Endothelial cell of umbilical vein (primary cell): ENCODE results near the gene TTC39A.

ENCODE experiments used
- EZH2 ChIP-seq: IDR thresholded peaks from 2 replicates; pipeline ENCODE4 v1.6.1; 2012; ENCODE audit warnings: borderline replicate concordance, low read depth, mild to moderate bottlenecking, moderate library complexity, low read length, inconsistent platforms; ENCODE audit not compliant: severe bottlenecking
- FOS ChIP-seq: IDR thresholded peaks from 2 replicates; pipeline ENCODE4 v1.6.1; 2011; ENCODE audit warnings: mild to moderate bottlenecking, low read length, moderate library complexity, borderline replicate concordance; ENCODE audit not compliant: insufficient read depth
- POLR2AphosphoS5 ChIP-seq: IDR thresholded peaks from 2 replicates; pipeline ENCODE4 v1.6.1; 2012; ENCODE audit warnings: low read depth, mild to moderate bottlenecking, control low read depth, low read length, moderate library complexity; ENCODE audit not compliant: insufficient read depth
- TF ChIP-seq, protein P1 (sequence below), 2 donors: IDR thresholded peaks; 1 replicate in 1 of 2; 2 replicates in 1 of 2; pipeline ENCODE4 v1.5.1; 2011; ENCODE audit warnings: low read length in 2 of 2, mild to moderate bottlenecking in 2 of 2, moderate library complexity in 2 of 2, control low read depth in 1 of 2, inconsistent platforms in 1 of 2, low read depth in 1 of 2; ENCODE audit not compliant: insufficient read depth in 1 of 2; ENCODE audit errors: extremely low read depth in 1 of 2

DNA sequence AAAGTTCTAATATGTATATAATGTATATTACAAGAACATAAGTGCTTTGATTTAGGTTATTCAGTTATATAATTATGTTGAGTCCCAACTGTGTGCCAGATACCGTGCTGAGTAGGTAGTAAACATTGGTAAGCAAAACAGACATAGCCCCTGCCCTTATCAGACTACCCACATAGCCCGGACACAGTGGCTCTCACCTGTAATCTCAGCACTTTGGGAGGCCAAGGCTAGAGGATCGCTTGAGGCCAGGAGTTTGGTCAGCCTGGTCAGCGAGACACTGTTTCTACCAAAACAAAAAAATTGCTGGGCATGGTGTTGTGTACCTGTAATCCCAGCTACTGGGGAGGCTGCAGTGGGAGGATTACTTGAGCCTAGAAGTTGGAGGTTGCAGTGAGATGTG, 63.6 kb downstream of the TTC39A start:
- TF ChIP-seq, protein P1, sequence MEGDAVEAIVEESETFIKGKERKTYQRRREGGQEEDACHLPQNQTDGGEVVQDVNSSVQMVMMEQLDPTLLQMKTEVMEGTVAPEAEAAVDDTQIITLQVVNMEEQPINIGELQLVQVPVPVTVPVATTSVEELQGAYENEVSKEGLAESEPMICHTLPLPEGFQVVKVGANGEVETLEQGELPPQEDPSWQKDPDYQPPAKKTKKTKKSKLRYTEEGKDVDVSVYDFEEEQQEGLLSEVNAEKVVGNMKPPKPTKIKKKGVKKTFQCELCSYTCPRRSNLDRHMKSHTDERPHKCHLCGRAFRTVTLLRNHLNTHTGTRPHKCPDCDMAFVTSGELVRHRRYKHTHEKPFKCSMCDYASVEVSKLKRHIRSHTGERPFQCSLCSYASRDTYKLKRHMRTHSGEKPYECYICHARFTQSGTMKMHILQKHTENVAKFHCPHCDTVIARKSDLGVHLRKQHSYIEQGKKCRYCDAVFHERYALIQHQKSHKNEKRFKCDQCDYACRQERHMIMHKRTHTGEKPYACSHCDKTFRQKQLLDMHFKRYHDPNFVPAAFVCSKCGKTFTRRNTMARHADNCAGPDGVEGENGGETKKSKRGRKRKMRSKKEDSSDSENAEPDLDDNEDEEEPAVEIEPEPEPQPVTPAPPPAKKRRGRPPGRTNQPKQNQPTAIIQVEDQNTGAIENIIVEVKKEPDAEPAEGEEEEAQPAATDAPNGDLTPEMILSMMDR (IDR thresholded peaks at IDR 0.05; ENCODE audit: extremely low read depth in 1 of 2, insufficient read depth in 1 of 2, low read depth in 1 of 2, low read length in 2 of 2), result no peak
- TF ChIP-seq POLR2AphosphoS5, result no peak
- TF ChIP-seq EZH2, result no peak
- TF ChIP-seq FOS, result no peak
